Iris pigment epithelial cell (primary cell): Measurements from ENCODE around the gene GALNT10.

ENCODE experiments used
- DNase-seq: peaks from one replicate; pipeline ENCODE4 v3.0.0-alpha.2; 2011; ENCODE audit warnings: low read depth

GALNT10 gene

DNA sequence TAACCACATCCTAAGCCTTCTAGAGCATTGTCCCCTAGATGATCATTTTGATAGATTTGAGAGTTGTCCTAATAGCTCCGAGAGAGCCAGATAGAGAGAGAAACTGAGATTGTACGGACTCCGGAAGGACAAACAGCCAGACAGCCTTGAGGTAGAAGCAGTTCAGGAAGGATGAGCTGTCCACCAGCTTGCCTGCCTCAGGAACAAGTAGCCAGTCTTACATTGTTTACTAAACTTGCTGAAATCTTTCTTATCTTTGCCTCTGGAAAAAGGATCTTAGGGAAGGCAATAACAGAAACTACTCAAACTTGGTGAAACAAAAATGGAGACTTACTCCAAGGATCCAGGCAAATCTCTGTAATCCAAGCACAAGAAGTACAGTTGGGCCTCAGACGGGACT, 216.3 kb downstream of the GALNT10 start:
- DNase-seq, result peak; percentile 24

DNA sequence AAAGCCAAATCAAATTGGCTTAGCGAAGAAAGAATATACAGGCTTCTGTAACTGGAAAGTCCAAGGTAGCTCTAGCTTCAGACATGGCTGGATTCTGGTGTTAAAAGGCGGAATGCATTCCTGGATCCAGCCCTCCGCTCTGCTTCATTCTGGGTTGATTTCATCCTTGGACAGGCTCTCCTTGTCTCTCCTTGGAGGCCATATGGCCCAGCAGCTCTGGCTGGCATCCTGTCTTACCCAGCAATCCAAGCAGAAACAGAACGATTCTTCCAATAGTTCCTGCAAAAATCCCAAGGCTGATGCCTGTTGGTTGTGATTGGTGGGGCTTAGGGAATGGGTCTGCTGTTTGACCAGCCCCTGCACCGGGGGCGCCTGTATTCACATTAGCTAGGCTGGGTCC, 218.3 kb downstream of the GALNT10 start:
- no peak for DNase-seq

DNA sequence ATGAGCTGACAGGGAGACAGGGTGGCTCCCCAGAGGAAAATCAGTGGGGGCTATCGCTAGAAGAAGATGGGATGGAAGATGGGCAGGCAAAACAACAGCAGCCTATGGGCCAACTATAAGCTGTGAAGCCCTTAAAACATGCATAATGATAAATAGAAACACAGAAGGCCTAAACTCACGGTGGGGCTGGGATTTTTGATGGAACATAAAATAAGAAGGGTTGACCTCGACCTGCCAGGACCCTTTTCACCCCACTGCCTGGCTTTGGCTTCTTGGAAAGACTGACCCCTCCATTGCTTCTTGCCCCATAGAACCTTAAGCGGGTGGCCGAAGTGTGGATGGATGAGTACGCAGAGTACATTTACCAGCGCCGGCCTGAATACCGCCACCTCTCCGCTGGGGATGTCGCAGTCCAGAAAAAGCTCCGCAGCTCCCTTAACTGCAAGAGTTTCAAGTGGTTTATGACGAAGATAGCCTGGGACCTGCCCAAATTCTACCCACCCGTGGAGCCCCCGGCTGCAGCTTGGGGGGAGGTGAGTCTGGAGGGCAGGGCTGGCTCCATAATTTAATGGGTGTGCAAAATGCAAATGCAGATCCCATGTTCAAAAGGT, 218.8 kb downstream of the GALNT10 start:
- DNase-seq, result no peak

DNA sequence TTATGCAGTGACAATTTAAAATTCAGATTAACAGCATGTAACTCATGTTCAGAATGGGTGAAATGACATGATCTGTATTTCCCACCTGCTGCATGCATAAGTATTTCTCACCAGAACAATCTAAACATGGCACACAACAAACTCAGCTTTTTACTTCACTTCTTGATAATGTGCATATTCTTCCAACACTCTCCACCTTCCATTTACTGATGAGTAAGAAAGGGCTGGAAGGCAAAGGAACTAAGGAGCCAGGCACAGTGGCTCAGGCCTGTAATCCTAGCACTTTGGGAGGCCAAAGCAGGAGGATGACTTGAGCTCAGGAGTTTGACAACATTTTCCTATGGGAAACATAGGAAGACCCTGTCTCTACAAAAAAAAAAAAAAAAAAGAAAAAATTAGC, 219.5 kb downstream of the GALNT10 start:
- no peak for DNase-seq

DNA sequence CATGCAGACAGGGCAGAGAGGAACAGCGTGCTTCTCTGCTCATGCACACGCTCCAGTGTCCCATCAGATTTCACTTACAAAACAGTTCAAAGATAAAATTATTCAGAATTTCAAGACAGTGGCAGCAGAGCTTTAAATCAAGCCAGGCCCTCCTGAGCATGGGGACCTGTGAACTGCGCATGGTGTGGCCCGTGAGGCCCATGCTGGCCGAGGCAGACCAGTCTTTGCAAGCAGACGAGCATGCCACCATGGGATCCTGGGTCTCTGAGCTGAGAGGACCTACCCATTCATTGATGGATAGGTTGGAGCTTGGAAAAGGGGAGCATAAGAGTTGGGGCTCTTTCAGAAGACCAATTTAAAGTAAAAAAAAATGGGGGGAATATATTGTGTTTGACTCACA, 220.3 kb downstream of the GALNT10 start:
- no peak for DNase-seq

DNA sequence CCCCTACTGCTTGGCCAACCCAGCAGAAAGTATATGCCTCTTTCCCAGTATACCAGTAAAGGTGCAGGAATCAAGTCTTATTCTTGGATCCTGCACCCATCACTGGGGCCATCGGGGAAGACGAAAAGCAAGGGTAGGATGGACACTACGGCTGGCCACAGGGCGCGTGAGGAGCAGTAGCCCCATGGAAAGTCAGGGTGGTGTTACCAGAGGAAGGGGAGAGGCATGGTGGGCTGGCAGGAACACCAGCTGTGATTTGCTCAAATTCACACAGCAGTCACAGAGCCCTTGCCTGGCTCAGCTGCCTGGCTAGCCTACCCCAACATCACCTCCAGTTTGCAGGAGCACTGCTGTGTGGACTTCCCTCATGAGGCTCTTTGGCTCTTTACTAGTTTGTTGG, 220.8 kb downstream of the GALNT10 start:
- no peak for DNase-seq

DNA sequence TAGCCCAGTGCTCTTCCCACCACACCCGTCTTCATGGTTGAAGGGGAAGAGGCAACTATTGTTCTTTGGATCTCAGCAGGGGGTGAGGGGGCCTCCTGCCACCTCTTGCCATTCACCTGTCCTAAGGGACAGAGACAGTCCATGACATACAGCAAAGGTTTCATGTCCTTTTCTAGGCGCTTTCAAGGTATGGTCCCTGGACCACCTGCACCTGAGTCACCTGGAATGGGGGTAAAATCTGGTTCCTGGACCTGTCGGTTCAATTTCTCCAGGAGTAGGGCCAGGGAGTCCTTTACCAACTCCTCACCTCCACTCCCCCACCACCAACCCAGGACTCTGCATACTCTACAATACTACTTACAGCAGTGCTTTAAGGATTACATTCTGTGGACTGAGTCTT, 221.8 kb downstream of the GALNT10 start:
- DNase-seq, result no peak

DNA sequence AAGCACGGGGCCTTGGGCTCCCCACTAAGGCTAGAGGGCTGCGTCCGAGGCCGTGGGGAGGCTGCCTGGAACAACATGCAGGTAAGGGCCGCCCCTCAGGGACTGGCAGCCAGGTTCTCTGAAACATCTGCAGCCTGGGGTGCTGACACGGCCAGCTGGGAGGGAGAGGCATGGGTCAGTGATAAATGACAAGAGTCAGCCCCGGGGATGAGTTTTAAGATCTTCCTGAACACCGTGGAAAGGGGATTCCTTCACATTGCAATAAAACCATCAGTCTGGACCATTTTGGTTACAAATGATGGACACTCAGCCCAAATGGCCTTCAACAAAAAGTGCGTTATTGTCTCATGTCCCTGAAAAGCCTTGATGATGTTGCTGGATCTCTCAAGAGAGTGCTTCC, 222.4 kb downstream of the GALNT10 start:
- no peak for DNase-seq

DNA sequence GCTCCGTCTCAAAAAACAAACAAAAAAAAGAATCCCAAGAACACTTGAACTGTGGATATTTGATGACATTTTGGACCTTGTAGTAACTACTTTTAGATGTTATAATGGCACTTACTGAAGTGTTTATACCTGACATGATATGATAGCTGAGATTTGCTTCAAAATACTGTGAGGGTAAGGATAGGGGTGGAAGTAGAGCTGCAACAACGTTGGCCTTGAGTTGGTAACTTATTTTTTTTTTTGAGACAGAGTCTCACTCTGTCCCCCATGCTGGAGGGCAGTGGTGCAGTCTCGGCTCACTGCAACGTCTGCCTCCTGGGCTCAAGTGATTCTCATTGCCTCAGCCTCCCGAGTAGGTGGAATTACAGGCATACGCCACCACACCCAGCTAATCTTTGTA, 224.6 kb downstream of the GALNT10 start:
- DNase-seq, result no peak

DNA sequence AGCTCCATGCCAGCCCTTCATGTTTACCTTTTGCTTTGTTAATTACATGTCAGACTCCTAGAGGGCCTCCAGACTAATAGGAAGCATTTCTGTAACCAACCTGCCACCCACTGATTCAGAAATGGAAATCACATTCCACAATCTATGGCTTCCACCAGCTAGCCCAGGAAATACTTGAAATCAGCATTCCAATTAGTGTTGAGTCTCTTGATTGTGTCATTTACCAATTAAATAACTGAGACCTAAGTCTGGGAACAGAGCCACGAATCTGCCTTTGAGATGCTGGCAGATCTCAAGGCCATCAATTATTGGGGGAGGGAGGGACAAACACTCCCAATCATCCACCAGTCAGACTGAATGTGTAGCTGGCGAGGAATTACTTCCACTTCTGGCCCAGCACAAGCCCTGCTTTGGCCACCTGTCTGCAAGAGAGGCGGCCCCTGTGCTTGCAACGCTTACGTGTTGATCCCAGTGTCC, 227.8 kb downstream of the GALNT10 start:
- no peak for DNase-seq

DNA sequence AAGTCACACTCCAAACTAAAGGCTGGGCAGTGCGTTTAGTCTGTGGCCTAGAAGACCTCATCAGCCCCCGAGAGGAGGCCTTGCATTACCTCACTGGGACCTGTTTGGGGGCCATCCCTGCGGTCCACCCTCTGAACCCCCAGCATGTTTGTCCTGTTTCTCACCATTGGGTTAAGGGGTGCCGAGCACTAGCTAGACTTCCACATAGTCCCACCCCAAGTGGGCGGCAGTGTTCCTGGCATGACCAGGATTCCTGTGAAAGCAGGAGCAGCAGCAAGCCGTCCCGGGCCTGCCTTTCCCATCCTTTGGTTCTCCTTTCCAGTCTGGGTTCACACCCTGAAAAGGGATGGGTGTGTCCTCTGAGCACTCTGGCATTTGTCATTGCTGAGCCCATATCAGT, 228.7 kb downstream of the GALNT10 start:
- no peak for DNase-seq

DNA sequence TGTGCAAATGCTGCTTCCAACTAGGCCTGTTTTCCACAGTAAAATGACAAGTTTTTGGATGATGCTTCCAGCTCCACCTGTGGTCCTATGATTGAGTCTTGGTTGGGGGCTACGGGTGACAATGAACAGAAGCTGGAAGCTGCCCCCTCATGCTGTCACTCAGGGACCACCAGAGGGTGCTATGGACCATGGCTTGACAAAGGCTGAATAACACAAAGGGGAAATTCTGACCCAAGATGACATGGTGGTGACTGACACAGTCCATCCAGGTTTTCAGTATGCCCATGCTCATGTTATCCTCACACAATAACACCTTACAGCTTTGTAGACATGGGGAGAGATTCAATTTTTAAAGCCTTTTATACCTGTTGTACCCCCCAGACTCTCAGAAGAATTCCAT, 231.3 kb downstream of the GALNT10 start:
- peak; percentile 20 for DNase-seq

DNA sequence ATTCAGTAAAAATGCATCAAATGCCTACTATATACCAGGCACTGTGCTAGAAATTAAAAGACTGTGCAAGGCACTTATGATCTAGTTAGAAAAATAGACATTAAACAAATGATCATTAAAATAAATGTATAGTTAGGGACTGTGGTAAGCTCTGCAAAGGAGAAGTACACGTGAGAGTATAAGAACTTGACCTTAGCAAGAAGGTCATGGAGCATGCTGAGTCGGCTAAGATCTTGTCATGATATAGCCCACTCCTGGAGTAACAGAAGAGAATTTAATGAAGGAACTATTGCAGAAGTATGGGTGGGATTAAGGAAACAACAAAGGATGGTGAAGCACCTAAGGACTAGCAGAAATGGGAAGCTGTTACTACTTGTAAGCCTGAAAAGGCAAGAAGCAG, 231.8 kb downstream of the GALNT10 start:
- DNase-seq, result no peak

DNA sequence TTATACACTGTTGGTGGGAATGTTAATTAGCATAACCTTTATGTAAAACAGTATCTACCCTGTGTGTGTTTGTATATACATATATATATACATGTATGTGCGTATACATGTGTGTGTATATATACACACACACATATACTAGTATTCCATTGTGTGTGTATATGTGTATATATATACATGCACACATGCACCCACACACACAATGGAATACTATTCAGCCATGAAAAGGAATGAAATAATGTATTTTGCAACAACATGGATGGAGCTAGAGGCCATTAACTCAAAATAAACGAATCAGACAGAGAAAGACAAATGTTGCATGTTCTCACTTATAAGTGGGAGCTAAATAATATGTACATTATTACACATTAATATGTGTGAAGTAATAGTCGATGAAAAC, 237.7 kb downstream of the GALNT10 start:
- DNase-seq, result no peak

DNA sequence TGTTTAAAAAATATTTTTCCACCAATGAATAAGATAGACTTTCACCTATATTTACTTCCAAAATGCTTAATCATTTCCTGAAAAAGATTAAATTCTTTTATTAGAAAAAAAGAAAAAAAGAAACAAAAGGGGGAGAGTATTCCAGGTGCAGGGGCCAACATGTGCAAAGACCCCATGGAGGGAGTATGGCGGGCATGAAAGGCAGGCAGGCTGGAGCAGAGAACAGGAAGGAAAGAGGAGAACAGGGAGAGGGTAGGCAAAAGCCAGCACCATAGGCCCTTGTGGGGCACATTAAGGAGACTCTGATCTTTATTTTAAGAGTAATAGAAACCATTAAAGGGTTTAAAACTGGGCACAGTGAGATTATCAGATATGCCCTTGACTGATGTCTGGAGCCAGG, 238.8 kb downstream of the GALNT10 start:
- no peak for DNase-seq

DNA sequence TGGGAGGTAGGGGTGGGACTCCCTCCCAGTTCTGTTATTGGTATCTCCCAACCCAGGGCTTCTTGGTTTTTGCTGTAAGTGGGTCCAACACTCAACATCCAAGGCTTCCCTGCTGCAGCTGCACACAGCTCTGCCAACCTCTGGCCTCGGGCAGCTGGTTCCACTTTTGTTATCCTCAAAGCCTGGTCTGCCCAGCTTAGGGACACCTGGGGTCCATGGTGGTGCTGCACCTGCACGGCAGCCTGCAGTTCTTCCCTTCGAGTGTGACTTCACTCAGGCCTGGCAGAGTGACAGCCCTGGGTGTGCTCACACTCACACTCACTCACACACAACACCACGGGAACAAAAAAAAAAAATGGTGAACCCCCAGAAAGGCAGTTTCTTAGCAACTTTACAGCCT, 239.9 kb downstream of the GALNT10 start:
- DNase-seq, result no peak

DNA sequence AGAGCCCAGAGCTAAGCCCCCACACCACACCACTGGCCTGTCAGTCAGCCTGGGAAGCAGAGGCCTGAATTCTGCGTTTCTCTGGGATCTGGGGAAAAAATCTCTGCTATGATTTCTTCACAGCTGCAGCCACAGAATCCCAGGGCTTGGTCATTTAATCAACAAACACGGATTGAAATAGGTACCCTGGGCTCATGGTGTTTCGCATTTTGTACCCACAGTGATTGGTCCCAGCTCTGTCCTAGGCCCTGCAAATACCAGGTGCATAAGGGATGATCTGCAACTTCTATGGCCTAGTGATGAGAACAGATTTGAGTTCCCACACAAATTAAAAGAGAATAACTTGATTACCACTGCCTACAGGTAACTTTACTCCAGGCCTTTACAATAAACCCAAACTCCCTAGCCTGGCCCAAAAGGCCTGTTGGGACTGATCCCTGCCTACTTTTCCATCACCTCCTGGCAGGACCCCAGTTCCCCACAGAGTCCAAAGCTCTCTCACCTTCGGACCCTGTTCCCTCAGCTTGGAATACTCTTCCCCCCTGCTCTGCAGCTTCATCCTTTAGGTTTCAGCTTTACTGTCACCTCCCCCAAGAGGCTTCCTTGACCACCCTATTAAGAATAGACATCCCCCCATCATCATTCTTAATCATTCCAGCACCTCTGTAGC, 240.6 kb downstream of the GALNT10 start:
- no peak for DNase-seq

DNA sequence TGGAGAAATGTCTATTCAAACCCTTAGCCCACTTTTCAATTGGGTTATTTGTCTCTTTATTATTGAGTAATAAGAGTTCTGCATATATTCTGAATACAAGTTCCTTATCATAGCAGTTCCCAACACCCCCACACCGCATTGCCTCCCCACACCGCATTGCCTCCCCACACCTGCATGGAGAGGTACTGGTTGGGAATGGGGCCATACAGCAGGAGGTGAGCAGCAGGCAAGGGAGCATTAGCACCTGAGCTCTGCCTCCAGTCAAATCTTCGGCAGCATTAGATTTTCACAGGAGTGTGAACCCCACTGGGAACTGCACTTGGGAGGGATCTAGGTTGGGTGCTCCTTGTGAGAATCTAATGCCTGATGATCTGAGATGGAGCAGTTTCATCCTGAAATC, 244.7 kb downstream of the GALNT10 start:
- DNase-seq, result no peak

DNA sequence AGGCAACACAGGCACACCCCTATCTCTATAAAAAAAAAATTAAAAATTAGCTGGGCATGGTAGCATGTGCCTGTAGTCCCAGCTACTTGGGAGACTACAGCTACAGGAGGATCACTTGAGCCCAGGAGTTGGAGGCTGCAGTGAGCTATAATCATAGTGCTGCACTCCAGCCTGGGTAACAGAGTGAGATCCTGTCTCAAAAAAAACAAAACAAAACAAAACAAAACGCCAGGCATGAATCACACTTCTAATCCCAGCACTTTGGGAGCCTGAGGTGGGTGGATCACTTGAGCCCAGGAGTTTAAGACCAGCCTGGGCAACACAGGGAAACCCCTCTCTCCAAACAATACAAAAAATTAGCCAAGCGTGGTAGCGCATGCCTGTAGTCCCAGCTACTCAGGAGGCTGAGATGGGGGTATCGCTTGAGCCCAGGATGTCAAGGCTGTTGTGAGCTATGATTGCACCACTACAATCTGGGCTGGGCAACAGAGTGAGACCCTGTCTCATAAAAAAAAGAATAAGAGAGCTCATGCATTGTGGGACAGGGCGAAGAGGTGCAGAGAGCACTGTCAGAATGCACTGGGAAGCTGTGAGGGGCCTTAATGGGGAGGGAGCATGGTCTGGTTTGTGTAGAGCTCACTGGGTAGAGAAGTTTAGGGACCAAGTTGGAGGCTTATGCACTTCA, 246.9 kb downstream of the GALNT10 start:
- no peak for DNase-seq

DNA sequence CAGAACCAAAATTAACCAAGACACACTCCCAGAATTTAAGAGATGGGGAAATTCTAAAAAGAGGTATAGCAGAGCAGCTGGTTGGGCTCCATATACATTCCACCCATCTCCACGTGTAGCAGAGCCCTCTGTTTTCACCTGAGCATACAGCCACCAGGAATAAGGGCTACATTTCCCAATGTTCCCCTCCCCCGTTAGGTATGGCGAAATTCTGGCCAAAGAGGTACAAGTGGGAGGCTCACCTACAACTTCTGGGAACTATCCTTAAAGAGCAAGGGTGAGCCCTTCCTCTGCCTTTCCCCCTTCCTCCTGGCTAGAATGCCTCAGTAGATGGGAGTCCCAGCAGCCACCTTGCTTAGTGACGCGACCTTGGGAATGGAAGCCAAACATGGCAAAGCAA, 250.0 kb downstream of the GALNT10 start:
- DNase-seq, result no peak

DNA sequence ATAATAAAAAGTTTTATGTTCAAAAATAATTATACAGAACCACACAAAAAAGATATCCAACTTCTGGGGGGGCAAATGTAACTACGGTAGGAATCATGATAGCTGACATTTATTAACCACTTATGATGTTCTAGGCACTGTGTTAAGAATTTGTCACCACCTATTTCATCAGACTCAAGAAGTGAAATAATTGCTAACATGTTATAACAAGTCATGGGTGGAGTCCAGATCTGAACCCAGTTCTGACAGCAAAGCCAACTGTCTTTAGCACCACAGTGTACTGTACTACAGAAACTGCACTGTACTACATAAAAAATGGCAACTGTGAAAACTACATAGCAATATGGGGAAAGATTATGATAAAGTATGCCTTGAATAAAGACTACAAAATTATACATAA, 252.3 kb downstream of the GALNT10 start:
- DNase-seq, result no peak

DNA sequence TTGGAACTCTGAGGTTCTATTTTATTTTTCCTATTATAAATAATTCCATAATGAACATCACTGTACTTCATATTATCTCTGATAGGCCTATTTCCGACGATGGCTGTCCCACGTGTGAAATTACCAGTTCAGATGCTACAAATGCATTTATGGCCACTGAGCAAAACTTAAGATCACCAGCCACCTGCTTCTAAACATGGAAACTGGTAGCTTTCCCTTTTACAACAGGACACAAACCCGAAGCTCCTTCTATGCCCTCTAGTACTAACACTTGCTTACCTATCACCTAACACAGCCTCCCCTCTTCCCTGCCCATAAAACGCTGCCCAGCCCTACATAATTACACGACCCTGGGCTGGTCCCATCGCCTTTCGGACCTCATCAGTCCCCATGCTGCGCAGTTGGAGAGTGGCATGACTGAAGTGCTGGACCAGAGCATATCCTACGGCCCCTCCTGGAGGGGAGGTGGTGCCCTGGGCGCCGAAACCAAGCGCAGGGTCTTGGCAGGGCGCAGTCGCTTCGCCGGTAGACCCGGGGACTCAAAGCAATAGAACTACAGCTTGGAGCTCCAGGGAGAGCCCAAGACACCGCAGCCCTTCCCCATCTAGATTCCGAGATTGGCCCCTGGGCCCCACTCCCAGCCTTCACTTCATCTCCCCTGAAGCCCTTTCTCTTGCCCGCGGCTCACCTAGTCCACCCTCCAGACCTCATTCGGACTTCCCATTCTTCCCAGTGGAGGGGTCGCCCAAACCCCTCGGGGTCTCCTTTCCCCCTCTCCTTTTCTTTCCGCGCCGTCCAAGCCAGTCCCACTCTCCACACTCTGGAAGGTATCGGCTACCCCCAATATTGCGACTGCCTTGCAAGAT, 254.3 kb downstream of the GALNT10 start:
- no peak for DNase-seq
